Stimulated activated CD4-positive, alpha-beta T cell treated with anti-CD3 and anti-CD28 coated beads, Interleukin-1b, Interleukin-23, amount 100 ng/mL, for 48 hours (primary cell): ENCODE results near the gene KRTAP10-2.
"Not testable (repeated sequence)": the region's sequence is repeated elsewhere in the genome, so short reads cannot be mapped to it uniquely, and the experiment has no call there.

Experiments used
- DNase-seq: peaks from one replicate; pipeline ENCODE4 v3.0.0-alpha.2; 2020

The KRTAP10-2 gene

GRCh38 chr21:44511938-44512275 is 39.4 kb downstream of the KRTAP10-2 start:
- no peak for DNase-seq

DNA sequence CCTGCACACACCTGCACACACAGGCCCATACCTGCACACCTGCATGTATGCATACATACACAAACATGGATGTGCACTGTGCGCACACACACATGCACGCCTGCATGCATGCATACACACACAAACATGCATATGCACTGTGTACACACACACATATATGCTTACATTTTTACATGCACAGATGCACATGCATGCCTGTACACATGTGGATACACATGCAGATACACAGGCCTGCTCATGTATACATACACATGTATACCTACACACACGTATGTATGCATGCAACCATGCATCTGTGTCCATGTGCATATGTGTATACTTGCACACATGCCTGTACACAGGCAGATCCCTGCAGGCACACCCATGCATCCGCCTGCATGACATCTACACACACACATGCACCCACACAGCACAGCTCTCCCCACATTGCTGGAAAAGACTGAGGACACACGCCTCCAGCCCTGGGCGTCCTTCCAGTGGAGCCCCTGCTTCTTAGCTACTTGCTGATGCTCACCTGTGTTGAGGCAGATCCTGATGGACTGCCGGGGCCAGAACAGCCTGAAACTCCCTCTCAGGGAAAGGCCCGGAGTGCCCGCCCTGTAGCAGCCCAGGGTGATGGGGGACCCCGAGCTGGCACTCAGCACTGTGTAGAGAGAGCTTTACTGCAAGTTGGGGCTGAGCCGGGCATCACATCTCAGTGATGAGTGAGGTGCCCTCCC is 39.9 kb downstream of the KRTAP10-2 start:
- DNase-seq = no peak

DNA sequence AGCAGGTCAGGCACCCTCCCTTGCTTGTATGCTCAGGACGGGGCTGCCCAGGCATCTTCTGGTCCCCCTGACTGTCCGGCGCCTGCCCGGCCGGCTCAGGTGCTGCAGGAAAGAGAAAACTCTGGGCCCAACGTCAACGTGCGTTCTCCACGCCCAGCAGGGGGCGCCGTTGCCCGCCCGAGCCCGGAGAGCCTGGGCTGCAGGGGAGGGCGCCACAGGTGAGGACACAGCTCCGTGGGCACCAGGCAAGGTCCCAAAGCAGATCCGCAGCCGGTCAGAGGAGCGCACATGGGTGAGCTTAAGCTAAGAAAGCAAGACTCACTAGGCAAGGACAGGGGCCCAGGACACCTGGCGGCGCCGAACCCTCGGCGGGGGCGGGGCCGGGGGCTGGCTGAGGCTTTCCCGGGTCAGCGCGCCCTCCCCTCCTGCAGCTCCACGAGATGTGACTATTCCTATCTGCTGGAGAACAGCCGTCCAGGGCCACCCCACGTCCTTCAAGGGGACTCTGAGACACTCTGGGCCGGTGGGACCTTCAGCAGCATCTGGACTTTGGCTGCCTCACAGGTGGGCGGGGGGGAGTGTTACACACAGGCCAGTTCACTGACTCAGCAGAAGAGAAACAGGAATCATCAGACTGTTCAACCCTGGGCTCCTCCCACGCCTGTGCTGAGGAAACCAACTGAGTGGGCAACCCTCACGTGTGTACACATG is 40.6 kb downstream of the KRTAP10-2 start:
- peak; percentile 70 for DNase-seq

- DNase-seq = no peak
Observed at GRCh38 chr21:44510109-44510507, 41.2 kb downstream of the KRTAP10-2 start.

- no peak for DNase-seq
Observed at GRCh38 chr21:44509539-44509938, 41.8 kb downstream of the KRTAP10-2 start.

DNA sequence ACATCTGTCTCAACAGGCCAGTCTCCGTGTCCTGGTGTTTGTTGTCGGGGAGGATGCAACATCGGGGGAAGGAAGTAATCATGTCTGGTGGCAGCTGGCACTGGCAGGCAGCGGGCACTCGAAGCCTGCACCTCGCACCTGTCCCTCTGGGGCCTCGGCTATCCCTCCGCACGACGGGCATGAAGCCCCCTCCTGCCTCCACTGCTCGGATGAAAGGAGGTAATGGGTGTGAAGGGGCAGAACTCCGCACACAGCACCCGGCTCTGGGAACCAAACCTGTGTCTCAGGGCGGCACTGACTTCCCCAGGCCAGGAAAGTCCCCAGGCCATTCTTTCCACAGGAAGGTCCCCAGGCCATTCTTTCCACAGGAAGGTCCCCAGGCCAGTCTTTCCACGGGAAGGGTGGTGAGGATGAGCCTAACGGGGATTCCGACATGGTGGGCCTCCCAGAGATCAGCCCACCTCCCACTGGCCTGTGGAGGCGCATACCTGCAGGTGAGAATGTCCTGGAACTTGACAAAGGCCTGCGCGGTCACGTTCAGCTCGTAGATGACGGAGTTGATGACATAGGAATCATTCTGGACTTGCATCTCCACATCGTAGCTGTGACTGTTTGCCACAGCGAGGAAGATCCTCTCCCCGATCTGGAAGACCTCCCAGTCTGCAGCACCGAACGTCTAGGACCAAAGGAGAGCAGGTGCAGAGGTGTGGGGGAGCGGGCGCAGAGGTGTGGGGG is 42.4 kb downstream of the KRTAP10-2 start:
- no peak for DNase-seq

DNA sequence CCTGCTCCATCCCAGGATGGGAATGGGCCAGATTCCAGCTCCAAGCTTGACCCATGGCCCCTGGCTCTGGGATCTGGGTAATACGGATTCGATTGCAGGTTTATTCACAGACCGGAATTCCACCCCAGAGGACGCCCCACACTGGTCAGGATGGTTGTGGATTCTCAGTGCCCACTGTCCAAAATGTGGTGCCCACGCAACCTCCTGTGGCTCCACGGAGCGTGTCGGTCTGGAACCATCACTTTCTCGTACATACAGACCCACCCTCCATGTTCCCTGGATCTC is 42.9 kb downstream of the KRTAP10-2 start:
- no peak for DNase-seq

DNA sequence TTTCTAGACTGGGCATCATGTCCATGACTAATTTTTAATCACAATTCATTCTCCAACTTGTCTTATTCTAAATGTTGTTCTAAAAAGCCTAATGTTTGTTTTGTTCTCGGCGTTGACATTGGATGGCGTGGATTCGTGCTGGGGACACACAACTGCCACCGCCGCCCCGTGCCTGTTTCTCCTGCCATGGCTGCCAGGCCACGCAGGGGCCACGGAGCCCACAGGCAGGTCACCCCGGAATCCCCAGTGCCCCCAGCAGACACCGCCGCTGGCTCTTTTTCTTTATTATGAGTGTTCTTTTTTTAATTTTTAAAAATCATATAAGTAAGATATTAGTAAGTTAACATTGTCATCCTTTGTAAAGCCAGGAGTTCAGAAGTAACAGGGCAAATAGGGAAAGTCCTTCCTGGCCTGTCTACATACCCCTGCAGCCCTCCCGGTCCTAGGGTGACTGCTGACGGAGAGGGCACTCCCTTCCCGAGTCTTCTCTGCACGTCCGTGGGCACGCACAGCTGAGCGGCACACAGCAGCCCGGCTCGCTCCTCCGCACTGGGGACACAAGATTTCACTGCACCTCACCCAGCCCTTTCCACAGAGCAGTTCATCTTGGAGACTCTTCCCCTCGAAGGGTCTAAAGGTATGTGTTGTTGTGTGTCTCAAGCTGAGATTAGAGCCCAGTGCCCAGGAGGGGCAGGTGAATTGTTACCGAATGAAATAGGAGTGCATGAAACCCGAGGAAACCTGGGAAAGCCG is 43.5 kb downstream of the KRTAP10-2 start:
- DNase-seq = no peak

- no peak for DNase-seq
Observed at GRCh38 chr21:44506279-44507255, 44.7 kb downstream of the KRTAP10-2 start.

DNA sequence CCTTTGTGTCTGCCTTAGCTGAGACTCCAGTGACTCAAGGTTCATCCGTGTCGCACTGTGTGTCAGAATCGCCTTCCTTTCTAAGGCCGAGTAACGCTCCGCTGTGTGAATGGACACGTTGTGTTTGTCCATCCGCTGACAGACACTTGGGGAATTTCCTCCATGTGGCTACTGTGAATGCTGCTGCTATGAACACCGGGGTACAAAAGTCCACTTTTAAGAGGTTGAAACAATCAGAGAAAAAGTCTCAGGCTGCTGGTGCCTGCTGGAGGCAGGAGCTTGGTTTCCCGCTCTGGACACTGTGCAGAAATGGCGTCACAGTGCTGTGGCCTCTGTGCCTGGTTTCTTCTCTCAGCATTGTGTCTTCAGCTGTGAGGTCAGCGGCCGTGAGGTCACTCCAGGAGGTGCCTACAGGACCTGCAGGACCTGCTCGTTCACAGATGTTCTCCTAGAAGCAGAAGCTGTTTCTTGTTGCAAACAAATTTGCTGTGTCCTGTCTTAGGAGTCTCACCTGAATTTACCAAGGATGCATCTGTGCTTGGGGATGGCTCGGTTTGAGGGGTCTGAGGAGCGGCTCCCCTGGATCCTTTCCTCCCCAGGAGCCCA is 45.5 kb downstream of the KRTAP10-2 start:
- no peak for DNase-seq

- no peak for DNase-seq
Observed at GRCh38 chr21:44503901-44504399, 47.4 kb downstream of the KRTAP10-2 start.

DNA sequence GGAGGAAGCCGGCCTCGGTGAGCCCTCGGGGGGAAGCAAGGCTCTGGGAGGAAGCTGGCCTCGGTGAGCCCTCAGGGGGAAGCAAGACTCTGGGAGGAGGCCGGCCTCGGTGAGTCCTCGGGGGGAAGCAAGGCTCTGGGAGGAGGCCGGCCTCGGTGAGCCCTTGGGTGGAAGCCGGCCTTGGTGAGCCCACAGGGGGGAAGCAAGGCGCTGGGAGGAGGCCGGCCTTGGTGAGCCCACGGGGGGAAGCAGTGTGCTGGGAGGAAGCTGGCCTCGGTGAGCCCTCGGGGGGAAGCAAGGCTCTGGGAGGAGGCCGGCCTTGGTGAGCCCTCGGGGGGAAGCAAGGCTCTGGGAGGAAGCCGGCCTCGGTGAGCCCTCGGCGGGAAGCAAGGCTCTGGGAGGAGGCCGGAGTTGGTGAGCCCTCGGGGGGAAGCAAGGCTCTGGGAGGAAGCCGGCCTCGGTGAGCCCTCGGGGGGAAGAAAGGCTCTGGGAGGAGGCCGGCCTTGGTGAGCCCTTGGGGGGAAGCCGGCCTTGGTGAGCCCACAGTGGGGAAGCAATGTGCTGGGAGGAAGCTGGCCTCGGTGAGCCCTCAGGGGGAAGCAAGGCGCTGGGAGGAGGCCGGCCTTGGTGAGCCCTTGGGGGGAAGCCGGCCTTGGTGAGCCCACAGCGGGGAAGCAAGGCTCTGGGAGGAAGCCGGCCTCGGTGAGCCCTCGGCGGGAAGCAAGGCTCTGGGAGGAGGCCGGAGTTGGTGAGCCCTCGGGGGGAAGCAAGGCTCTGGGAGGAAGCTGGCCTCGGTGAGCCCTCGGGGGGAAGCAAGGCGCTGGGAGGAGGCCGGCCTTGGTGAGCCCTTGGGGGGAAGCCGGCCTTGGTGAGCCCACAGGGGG is 48.1 kb downstream of the KRTAP10-2 start:
- DNase-seq = not testable (repeated sequence)

- DNase-seq = no peak
Observed at GRCh38 chr21:44502171-44502958, 48.9 kb downstream of the KRTAP10-2 start.
